Fibroblast of skin of right biceps (primary cell): ENCODE measurements around the gene CENPO.

ENCODE experiments used
- DNase-seq: peaks from one replicate; pipeline ENCODE4 v3.0.0-alpha.2; 2013

Gene CENPO, protein sequence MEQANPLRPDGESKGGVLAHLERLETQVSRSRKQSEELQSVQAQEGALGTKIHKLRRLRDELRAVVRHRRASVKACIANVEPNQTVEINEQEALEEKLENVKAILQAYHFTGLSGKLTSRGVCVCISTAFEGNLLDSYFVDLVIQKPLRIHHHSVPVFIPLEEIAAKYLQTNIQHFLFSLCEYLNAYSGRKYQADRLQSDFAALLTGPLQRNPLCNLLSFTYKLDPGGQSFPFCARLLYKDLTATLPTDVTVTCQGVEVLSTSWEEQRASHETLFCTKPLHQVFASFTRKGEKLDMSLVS

DNA sequence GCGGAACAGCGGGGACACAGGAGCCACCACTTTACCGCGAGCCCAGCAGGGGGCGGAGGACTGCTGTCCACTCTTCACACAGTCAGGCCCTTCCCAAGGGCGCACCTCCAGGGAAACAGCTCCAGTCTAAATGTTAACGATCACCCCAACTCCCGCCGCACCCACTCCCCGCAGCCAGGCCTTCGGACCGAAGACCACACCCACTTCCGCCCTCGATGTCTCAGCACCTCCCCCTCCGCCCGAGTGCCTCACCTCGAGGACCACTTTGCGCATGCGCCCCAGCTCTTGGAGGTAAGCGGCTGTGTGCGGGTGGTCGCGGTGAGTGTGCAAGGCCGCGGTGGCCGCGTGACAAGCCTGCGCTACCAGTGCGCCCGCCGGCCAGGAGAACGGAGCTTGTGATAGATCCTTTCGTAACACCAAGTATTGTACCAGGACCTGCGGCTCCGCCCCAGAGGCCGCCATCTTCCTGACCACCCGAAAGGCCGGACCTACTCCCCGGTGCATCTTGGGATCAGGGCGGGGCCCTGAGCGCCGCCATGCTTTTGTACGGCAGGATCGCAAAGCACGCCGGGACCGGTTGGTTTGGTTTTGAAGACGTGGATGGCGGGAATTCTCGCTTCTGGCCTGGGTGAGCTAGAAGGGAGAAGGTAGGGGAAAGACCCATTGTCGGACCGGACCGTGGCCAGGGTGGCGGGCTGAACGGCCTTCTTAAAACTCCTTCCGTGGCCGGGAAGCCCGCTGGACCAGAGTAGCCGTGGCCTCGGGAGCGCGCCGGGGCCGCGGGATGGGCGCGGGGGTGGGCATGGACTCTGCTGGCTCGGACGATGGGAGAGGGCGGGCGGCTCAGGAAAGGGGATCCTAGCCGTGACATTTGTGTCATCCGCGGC is at the start of gene CENPO, which contains the start of gene PTRHD1:
Gene CENPO, plus strand, starts transcription at position 552 of the 887 bp plus-strand sequence. CDS start 495 bp downstream, outside the sequence.
Gene PTRHD1, minus strand, starts transcription at position 518 of the 887 bp plus-strand sequence. Its CDS starts 14 bp downstream, at position 504.
- peak; percentile 97 for DNase-seq

DNA sequence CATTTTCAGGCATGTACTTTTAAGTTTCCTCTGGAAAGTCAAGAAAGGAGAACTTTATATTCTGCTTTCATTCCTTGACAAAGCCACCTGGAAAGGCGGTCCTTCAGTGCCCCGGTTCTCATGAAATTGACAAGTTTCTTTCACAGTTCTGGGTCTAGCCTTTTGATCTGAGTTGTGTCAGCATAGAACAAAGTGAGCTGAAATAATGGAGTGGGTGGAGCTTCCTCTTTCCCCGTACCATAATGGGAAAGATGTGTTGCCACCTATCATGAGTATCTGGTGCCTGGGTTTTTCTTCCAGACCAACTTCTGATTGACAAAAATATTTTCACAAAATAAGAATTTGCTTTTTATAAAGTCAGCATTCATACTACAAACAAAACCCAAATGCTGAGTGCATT is 49.3 kb upstream of the CENPO start:
- DNase-seq, result no peak

DNA sequence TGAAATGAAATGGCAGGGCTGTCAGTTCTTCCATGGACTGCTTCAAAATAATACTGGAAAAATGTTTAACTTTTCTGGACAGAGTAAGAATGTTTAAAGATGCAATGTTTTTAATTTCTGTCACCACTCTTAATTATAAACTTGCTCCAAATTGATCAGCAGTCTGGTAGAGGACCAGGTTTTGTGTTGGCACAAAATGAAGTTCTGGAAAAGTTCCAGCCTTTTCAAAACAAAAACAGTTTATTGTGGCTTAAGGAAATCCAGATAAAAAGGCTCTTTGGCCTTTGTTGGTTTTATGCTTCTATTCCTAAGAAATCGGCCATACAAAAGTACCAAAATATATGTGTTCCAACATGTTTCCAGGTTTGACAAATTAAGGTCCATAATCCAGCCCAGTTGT is 48.9 kb upstream of the CENPO start:
- no peak for DNase-seq

GRCh38 chr2:24745825-24746224 is 47.4 kb upstream of the CENPO start:
- DNase-seq, result no peak

DNA sequence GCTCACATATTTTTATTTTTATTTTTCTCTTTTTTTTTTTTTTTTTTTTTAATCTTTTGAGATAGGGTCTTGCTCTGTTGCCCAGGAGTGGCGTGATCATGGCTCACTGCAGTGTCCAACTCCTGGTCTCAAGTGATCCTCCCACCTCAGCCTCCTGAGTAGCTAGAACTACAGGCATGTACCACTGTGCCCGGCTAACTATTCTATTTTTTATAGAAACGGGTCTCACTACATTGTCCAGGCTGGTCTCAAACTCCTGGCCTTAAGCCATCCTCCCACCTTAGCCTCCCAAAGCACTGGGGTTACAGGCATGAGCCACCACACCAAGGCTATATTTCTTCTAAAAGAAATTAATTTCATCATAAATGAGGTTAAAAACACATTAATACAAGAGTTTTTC is 45.9 kb upstream of the CENPO start:
- no peak for DNase-seq

- DNase-seq, result no peak
Observed at GRCh38 chr2:24749069-24749691, 44.0 kb upstream of the CENPO start.

- no peak for DNase-seq
Observed at GRCh38 chr2:24754985-24755705, 38.1 kb upstream of the CENPO start.

DNA sequence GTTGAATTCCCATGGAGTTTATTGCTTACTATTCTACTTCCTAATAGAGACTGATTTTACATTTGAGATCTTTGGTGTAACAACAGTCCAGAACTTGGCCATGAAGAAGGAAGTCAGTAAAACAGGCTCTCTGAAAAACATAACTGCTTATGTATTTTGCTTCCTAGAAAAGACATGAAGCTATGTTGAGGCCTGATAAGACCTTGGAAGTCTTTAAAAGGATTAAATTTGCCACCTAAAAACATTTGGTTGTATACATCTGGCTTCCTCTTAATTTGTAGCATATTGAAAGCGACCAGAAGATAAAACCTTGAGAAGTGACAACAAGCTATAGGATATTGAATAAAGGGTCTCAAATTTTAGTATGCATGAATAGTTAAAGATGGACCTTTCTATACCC is 36.4 kb upstream of the CENPO start:
- no peak for DNase-seq

GRCh38 chr2:24761866-24762265 is 31.4 kb upstream of the CENPO start:
- no peak for DNase-seq

GRCh38 chr2:24762518-24762917 is 30.7 kb upstream of the CENPO start:
- DNase-seq, result no peak

DNA sequence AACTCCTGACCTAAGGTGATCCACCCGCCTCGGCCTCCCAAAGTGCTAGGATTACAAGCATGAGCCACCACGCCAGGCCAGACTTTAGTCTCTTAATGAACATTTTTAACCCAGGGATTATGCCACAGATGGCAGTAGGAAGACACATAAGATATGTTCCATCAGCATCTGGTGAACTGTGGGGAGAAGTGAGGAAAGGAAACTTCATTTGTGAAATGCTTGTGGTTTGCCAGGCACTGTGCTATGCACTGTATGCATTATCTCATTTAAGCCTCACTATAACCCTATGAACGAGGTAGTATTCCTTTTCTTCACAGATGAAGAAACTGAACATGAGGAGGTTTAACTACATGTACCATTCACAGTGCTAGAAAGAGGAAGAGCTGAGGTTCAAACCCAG is 29.4 kb upstream of the CENPO start:
- no peak for DNase-seq

- no peak for DNase-seq
Observed at GRCh38 chr2:24766609-24767008, 26.6 kb upstream of the CENPO start.

- no peak for DNase-seq
Observed at GRCh38 chr2:24768013-24768412, 25.2 kb upstream of the CENPO start.

DNA sequence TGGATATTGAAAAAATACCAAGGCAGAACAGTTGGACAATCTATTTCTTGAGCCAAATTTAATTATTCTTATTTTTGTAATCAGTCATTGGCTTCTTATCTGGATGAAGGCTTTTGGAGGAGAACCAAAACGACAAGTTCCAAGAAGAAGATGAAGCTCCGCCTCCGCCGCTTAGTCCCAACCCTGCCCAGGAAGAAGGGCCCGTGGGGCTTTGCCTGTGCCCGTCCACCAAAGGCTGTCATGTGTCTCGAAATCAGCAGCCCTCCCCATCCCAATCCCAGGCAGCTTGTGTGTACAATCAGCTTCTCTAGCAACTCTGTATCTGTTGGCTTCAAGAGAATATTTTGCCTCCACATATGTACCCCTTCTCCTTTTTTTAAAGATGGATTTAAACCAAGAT is 24.6 kb upstream of the CENPO start:
- DNase-seq, result no peak

DNA sequence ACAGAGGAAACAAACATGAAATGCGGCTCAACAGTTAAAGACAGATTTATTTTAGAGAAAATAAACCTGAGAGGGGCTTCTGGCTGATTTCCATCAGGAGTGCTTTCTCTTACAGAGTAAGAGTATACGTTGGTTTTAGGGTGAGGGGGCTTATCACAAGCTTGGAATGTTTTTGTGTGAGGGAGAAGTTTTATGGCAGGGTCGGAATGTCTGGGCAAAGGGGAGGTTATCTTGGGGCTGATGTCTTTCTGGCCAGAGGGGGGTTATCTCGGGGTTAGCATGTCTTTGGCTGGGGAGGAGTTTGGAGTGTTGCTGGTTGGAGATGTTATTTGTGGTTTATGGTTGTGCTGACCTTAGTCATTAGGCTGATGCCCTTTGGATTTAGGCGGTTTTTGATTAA is 22.2 kb upstream of the CENPO start:
- DNase-seq, result no peak

- DNase-seq, result peak; percentile 31
Observed at GRCh38 chr2:24771764-24772586, 21.2 kb upstream of the CENPO start.

GRCh38 chr2:24774373-24774772 is 18.9 kb upstream of the CENPO start:
- no peak for DNase-seq

GRCh38 chr2:24779116-24779515 is 14.1 kb upstream of the CENPO start:
- no peak for DNase-seq

- no peak for DNase-seq
Observed at GRCh38 chr2:24783641-24784040, 9.6 kb upstream of the CENPO start.

GRCh38 chr2:24785671-24786321 is 7.4 kb upstream of the CENPO start:
- no peak for DNase-seq

DNA sequence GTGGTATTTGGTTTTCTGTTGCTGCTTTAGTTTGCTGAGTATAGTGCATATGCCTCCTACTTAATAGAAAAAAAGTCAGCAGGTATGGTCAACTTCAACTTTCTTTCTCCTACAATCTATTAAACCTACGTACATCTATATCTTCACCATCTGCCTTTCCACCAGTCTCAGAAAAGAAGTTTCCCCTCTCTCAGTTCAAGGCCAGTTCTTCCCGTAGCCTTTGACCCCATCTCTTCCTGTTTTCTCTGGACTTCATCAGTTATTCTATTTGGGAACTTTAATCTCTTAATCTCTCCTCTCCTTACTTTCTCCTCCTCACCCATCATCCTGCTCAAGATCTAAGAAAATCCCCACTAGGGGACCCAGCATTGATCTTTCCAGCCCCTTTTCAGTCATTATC is 5.7 kb upstream of the CENPO start:
- DNase-seq, result no peak
